ENCODE results near the gene TRAF3IP3. TPM values are rescaled to one million over a fixed set of nuclear protein-coding genes. Genes with fewer than 3 reads are reported as not detected.

The TRAF3IP3 gene
- total and polyA plus RNA-seq, 2 of the 13 experiments (the other 11 are each of a cell fraction or from before 2014, with no cell fraction given), result not detected

DNA sequence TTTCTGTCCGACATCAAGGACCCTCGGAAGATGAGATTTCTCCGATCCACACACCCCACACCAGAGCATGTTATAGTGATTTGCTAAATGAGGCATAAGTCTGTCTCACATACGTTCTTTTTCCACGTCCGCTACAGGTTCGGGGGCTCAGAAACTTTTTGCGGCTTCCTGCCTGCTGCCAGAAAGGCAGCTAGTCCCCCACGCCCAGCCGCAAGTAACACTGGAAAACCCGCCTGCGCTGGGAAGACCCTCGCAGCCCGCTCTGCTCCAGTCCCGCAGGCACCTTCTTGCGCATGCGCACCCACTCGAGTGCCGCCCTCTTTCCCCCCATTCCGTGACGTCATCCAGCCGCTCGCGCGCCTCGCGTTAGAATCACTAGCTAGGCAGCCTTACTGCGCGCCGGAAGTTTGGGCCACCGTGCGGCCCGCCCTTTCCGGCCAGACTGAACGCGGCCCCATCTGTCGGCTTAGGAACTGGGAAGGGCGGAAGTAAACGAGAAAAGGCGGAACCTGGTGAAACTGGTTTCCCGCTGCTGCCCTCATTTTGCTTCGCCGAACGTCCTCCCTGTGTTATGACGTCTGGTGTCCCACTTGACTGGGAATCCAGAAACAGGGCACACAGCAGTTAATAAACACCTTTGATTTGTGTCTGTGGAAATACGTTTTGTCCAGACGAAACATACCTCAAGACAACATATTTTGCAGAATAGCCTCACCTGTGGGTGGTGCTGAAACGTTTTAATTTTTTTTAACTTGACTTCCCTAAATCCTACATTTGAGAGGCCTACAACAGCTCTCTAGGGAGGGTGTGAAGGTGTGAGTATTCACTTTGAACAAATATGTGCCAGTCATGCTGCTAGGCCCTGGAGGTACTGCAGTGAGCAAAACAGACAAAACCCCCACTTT lies 28.7 kb downstream of the TRAF3IP3 start, which contains the start of gene C1orf74 (continued):
- TF ChIP-seq, protein P1, sequence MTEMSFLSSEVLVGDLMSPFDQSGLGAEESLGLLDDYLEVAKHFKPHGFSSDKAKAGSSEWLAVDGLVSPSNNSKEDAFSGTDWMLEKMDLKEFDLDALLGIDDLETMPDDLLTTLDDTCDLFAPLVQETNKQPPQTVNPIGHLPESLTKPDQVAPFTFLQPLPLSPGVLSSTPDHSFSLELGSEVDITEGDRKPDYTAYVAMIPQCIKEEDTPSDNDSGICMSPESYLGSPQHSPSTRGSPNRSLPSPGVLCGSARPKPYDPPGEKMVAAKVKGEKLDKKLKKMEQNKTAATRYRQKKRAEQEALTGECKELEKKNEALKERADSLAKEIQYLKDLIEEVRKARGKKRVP (CRISPR knock-in tag; IDR thresholded peaks at IDR 0.05), result no peak
- TF ChIP-seq, protein P2, sequence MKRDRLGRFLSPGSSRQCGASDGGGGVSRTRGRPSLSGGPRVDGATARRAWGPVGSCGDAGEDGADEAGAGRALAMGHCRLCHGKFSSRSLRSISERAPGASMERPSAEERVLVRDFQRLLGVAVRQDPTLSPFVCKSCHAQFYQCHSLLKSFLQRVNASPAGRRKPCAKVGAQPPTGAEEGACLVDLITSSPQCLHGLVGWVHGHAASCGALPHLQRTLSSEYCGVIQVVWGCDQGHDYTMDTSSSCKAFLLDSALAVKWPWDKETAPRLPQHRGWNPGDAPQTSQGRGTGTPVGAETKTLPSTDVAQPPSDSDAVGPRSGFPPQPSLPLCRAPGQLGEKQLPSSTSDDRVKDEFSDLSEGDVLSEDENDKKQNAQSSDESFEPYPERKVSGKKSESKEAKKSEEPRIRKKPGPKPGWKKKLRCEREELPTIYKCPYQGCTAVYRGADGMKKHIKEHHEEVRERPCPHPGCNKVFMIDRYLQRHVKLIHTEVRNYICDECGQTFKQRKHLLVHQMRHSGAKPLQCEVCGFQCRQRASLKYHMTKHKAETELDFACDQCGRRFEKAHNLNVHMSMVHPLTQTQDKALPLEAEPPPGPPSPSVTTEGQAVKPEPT (CRISPR knock-in tag; IDR thresholded peaks at IDR 0.05; ENCODE audit: low read depth), result no peak
- TF ChIP-seq MYC (CRISPR knock-in tag; IDR thresholded peaks at IDR 0.05; ENCODE audit: borderline replicate concordance), result 0 out of 2 replicates have a peak, but pooled peaks have one; percentile 46
- TF ChIP-seq ZNF616 (CRISPR knock-in tag; IDR thresholded peaks at IDR 0.05; ENCODE audit: low read depth), result 0 out of 2 replicates have a peak, but pooled peaks have one; percentile 49
- TF ChIP-seq, protein P3, sequence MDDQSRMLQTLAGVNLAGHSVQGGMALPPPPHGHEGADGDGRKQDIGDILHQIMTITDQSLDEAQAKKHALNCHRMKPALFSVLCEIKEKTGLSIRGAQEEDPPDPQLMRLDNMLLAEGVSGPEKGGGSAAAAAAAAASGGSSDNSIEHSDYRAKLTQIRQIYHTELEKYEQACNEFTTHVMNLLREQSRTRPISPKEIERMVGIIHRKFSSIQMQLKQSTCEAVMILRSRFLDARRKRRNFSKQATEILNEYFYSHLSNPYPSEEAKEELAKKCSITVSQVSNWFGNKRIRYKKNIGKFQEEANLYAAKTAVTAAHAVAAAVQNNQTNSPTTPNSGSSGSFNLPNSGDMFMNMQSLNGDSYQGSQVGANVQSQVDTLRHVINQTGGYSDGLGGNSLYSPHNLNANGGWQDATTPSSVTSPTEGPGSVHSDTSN (CRISPR knock-in tag; IDR thresholded peaks at IDR 0.05; ENCODE audit: borderline replicate concordance), result no peak
- TF ChIP-seq, protein P4, sequence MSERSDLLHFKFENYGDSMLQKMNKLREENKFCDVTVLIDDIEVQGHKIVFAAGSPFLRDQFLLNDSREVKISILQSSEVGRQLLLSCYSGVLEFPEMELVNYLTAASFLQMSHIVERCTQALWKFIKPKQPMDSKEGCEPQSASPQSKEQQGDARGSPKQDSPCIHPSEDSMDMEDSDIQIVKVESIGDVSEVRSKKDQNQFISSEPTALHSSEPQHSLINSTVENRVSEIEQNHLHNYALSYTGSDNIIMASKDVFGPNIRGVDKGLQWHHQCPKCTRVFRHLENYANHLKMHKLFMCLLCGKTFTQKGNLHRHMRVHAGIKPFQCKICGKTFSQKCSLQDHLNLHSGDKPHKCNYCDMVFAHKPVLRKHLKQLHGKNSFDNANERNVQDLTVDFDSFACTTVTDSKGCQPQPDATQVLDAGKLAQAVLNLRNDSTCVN (CRISPR knock-in tag; IDR thresholded peaks at IDR 0.05; ENCODE audit: borderline replicate concordance), result no peak
- TF ChIP-seq, protein P5, sequence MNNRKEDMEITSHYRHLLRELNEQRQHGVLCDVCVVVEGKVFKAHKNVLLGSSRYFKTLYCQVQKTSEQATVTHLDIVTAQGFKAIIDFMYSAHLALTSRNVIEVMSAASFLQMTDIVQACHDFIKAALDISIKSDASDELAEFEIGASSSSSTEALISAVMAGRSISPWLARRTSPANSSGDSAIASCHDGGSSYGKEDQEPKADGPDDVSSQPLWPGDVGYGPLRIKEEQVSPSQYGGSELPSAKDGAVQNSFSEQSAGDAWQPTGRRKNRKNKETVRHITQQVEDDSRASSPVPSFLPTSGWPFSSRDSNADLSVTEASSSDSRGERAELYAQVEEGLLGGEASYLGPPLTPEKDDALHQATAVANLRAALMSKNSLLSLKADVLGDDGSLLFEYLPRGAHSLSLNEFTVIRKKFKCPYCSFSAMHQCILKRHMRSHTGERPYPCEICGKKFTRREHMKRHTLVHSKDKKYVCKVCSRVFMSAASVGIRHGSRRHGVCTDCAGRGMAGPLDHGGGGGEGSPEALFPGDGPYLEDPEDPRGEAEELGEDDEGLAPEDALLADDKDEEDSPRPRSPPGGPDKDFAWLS (CRISPR knock-in tag; IDR thresholded peaks at IDR 0.05; ENCODE audit: borderline replicate concordance), result no peak
- no peak for TF ChIP-seq HNRNPK (IDR thresholded peaks at IDR 0.05; ENCODE audit: low read depth, low read length, poor library complexity, severe bottlenecking)
- no peak for TF ChIP-seq ZSCAN12 (CRISPR knock-in tag; IDR thresholded peaks at IDR 0.05)
- TF ChIP-seq ZNF83 (CRISPR knock-in tag; IDR thresholded peaks at IDR 0.05; ENCODE audit: borderline replicate concordance), result no peak
- TF ChIP-seq ZNF790 (CRISPR knock-in tag; IDR thresholded peaks at IDR 0.05; ENCODE audit: borderline replicate concordance), result 0 out of 2 replicates have a peak, but pooled peaks have one; percentile 36
- 0 out of 2 replicates have a peak, but pooled peaks have one; percentile 32 for TF ChIP-seq ZFP82 (CRISPR knock-in tag; IDR thresholded peaks at IDR 0.05; ENCODE audit: borderline replicate concordance)
- peak; percentile 49; the same call in 1 of the 2 replicates for TF ChIP-seq HDAC1 (CRISPR knock-in tag; IDR thresholded peaks at IDR 0.05)
- no peak for TF ChIP-seq JARID2 (CRISPR knock-in tag; IDR thresholded peaks at IDR 0.05; ENCODE audit: insufficient replicate concordance)
- TF ChIP-seq RBM22 (optimal IDR thresholded peaks at IDR 0.05; ENCODE audit: low read length), result no peak
- TF ChIP-seq ISX (CRISPR knock-in tag; conservative IDR thresholded peaks at IDR 0.05), result no peak
- TF ChIP-seq ZNF749 (CRISPR knock-in tag; IDR thresholded peaks at IDR 0.05; ENCODE audit: borderline replicate concordance), result no peak

All from HepG2 (cell line).